Measurements from ENCODE around the gene TIMP2. TPM values are rescaled to one million over a fixed set of nuclear protein-coding genes. Genes with fewer than 3 reads are reported as not detected.
"Not testable (repeated sequence)": the region's sequence is repeated elsewhere in the genome, so short reads cannot be mapped to it uniquely, and the experiment has no call there.

The TIMP2 gene
- 12.3 and 13.9 TPM in 2 replicates for total RNA-seq (2014; rRNA removed; shearing (Covaris generic))

DNA sequence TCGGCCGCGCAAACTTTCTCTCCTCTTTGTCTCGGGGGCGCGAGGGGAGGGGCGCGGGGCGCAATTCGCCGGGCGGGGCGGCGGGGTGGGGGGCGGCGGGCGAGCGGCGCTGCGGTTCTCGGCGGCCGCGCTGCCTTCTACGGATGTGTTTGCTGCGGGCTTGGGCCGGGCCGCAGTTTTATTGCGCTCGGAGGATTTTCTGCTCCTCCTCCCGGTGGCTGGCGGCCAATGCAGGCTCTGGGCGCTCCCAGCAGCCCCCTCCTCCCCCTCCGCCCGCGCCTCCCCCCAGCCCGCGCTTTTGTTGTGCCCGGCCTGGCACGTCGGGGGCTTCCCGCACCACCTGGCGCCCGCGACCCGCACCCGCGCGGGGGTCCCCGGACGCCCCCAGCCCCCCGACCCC lies at the start of gene TIMP2:
Gene TIMP2, minus strand, starts transcription at position 154 of the 400 bp plus-strand sequence. CDS start 299 bp downstream, outside the sequence.
- Histone ChIP-seq H3K4me3 (ENCODE audit: insufficient read depth, low read depth, low read length) (peak within 1 kb of the TSS; percentile 56), H3K36me3 (replicated peaks; ENCODE audit: control insufficient read depth, insufficient read depth, low read length) (no peaks in the 10 kb centered on the region), H3K27me3 (ENCODE audit: control insufficient read depth, insufficient read depth, low read length) (peaks cover 2% of the 10 kb centered on the region)
- peak; percentile 99 for DNase-seq

DNA sequence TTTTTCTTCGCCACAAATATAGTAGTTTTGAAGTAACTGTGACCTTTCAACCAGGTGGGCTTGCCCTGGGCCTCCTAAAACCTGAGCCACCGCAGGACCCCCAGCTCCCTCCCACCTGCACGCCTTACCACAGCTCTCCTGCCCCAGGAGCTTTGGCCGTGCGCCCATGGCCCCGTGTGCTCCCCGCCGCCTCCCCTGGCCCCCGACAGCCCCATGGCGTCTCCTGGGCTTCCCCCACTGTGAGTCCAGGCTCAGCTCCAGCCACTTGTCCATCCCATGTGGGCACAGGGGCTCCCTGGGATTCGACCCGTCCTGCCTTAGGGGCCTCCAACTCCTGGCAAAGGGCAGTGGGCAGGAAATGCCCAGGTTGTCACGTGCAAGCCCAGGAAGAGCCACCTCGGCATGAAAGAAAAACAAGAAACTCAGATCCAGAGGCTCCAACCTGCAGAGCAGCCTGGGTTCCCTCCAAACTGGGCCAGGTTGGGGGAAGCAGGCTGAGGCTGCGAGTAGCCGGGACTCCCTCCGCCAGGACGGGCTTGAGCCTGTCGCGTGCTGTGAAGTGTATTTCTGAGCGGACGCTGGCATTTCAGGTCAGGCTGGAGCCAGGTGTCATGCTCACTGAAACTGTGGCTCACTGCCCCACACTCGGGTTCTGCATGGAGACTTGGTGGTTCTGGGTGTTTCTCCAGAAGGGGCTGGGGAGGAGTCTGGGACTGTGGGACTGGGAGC lies 48.8 kb upstream of the TIMP2 start:
- H3K36me3 ChIP-seq (replicated peaks; ENCODE audit: control insufficient read depth, insufficient read depth, low read length), result no peaks in the 10 kb centered on the region
- H3K27me3 ChIP-seq (ENCODE audit: control insufficient read depth, insufficient read depth, low read length), result no peaks in the 10 kb centered on the region
- DNase-seq, result peak; percentile 60
- no peak overlapping the region for H3K4me3 ChIP-seq (ENCODE audit: insufficient read depth, low read depth, low read length)

- Histone ChIP-seq H3K4me3 (ENCODE audit: insufficient read depth, low read depth, low read length) (no peak overlapping the region), H3K36me3 (replicated peaks; ENCODE audit: control insufficient read depth, insufficient read depth, low read length) (no peaks in the 10 kb centered on the region), H3K27me3 (ENCODE audit: control insufficient read depth, insufficient read depth, low read length) (no peaks in the 10 kb centered on the region)
- peak; percentile 88 for DNase-seq
Observed at GRCh38 chr17:78973196-78973595, 48.0 kb upstream of the TIMP2 start.

DNA sequence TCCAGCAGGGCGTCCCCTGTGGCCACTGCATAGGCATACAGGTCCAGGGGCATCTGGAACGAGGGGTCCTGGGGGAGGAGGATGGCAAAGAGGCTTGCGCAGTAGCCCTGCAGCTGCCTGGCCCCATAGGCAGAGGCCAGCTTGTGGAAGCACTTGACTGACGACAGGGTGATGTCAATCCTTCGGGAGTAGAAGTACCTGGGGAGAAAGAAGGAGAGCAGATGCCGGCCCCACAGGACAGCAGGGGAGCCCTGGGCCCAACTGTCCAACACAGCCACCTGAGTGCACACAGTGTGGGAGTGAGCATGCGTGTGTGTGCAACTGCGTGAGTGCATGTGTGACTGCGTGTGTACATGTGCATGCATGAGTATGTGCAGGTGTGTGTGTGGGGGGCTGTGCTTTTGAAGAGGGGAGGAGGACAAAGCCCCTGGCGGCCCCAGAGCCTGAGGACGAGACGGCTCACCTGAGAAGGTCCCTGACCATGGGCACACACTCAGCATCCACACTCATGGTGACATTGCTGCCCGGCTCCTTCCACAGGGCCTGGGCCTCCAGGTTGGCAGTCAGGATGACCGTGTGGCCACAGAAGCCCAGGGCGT lies 47.4 kb upstream of the TIMP2 start:
- no peaks in the 10 kb centered on the region for H3K36me3 ChIP-seq (replicated peaks; ENCODE audit: control insufficient read depth, insufficient read depth, low read length)
- DNase-seq, result peak; percentile 59
- no peak overlapping the region for H3K4me3 ChIP-seq (ENCODE audit: insufficient read depth, low read depth, low read length)
- H3K27me3 ChIP-seq (ENCODE audit: control insufficient read depth, insufficient read depth, low read length), result no peaks in the 10 kb centered on the region

DNA sequence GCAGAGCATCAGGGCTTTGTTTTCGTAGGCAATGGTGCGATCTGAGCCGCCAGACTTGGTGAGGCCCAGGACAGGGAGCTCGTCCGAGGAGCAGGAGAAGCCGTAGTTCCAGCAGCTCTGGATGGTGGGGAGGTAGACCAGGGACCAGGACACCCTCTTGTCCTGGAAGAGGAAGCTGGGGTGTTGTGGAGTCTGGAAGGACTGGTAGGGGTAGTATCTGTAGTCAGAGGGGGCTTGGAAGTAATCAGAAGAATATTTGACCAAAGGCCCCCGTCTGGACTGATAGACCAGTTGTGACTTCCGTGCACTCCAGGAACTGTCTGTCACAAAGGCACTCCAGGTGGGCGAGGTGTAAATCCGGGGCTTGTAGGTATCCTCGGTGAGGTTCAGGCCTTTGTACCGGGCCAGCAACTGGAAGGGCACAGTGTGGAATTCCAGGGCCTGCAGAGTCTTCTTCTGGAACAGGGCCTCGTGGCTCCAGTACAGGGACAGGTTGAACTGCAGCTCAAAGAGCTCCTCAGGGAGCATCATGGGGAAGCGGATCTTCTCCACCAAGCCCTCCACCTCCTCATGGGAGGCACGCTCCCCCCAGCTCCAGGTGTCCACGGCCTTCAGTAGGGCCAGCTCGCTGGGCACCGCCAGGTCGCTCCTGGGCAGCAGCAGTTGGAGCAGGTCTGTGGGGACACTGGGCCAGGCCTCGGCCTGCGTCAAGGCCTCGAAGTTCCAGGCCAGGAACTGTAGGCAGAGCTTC lies 46.7 kb upstream of the TIMP2 start:
- H3K4me3 ChIP-seq (ENCODE audit: insufficient read depth, low read depth, low read length), result no peak overlapping the region
- peak; percentile 36 for DNase-seq

GRCh38 chr17:78970834-78971755 lies 45.9 kb upstream of the TIMP2 start:
- H3K4me3 ChIP-seq (ENCODE audit: insufficient read depth, low read depth, low read length), result no peak overlapping the region
- H3K36me3 ChIP-seq (replicated peaks; ENCODE audit: control insufficient read depth, insufficient read depth, low read length), result no peaks in the 10 kb centered on the region
- H3K27me3 ChIP-seq (ENCODE audit: control insufficient read depth, insufficient read depth, low read length), result no peaks in the 10 kb centered on the region
- peak; percentile 93 for DNase-seq

More for the DNA sequence above, 46.7 kb upstream of the TIMP2 start:
- Histone ChIP-seq H3K27me3 (ENCODE audit: control insufficient read depth, insufficient read depth, low read length) (no peaks in the 10 kb centered on the region), H3K36me3 (replicated peaks; ENCODE audit: control insufficient read depth, insufficient read depth, low read length) (no peaks in the 10 kb centered on the region)

GRCh38 chr17:78969865-78970264 lies 44.7 kb upstream of the TIMP2 start:
- Histone ChIP-seq H3K36me3 (replicated peaks; ENCODE audit: control insufficient read depth, insufficient read depth, low read length) (no peaks in the 10 kb centered on the region), H3K4me3 (ENCODE audit: insufficient read depth, low read depth, low read length) (no peak overlapping the region), H3K27me3 (ENCODE audit: control insufficient read depth, insufficient read depth, low read length) (no peaks in the 10 kb centered on the region)
- DNase-seq, result peak; percentile 25

GRCh38 chr17:78967782-78968362 lies 42.7 kb upstream of the TIMP2 start:
- Histone ChIP-seq H3K36me3 (replicated peaks; ENCODE audit: control insufficient read depth, insufficient read depth, low read length) (no peaks in the 10 kb centered on the region), H3K27me3 (ENCODE audit: control insufficient read depth, insufficient read depth, low read length) (no peaks in the 10 kb centered on the region), H3K4me3 (ENCODE audit: insufficient read depth, low read depth, low read length) (no peak overlapping the region)
- no peak for DNase-seq

DNA sequence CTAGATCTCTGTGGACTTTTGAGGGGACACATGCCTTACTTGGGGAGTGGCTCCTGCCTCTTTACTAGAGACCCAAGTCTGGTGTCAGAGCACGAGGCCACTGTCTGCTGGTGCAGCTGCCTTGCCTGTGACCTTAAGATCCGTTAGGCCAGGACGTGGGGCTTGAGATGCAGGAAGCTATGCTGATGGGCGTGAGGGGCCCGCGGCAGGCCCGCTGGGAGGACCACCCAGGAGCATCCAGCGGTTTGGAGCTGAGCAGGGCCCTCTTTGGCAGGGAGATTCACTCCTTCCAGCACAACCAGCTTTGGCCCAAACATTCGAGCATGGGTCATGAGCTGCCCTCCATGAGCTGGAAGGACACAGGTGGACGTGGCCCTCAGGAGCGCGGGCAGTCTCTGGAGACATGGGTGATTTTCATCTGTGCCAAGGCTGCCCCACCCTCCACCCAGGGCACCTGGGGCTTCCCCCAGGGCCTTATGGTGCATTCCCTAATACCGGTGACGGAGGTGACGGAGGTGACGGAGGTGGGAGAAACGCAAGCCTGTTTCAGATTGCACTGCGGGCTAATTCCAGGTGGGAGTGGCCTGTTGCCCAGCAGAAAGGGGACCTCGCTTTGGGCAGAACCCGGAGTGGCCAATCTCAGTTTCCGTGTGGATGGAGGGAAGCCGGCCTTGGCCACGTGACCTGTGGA lies 41.9 kb upstream of the TIMP2 start:
- Histone ChIP-seq H3K4me3 (ENCODE audit: insufficient read depth, low read depth, low read length) (no peak overlapping the region), H3K36me3 (replicated peaks; ENCODE audit: control insufficient read depth, insufficient read depth, low read length) (no peaks in the 10 kb centered on the region), H3K27me3 (ENCODE audit: control insufficient read depth, insufficient read depth, low read length) (no peaks in the 10 kb centered on the region)
- DNase-seq, result peak; percentile 33

- DNase-seq, result peak; percentile 22
- Histone ChIP-seq H3K36me3 (replicated peaks; ENCODE audit: control insufficient read depth, insufficient read depth, low read length) (no peaks in the 10 kb centered on the region), H3K4me3 (ENCODE audit: insufficient read depth, low read depth, low read length) (no peak overlapping the region), H3K27me3 (ENCODE audit: control insufficient read depth, insufficient read depth, low read length) (no peaks in the 10 kb centered on the region)
Observed at GRCh38 chr17:78966123-78966813, 41.1 kb upstream of the TIMP2 start.

DNA sequence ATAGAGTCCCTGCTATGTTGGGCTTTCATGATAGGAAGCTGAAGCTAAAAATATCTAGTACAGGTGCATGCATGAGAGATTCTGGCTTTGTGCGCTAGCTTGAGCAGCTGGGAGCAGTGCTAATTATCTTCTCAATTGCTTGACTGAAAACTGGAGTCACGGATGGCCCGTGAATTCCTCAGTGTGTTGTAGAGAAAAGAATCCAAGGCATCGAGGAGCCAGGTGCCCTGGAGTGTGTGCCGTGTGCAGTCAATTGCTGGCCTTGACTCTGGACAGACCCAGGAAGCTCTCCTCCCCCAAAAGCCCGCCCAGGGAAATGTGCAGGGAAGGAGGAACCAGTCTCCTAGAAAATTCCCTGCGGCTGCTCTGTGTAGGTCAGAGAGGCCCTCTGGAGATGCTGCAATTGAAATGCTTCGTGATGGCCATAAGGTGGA lies 40.3 kb upstream of the TIMP2 start:
- no peak overlapping the region for H3K4me3 ChIP-seq (ENCODE audit: insufficient read depth, low read depth, low read length)
- H3K27me3 ChIP-seq (ENCODE audit: control insufficient read depth, insufficient read depth, low read length), result no peaks in the 10 kb centered on the region
- DNase-seq, result no peak
- H3K36me3 ChIP-seq (replicated peaks; ENCODE audit: control insufficient read depth, insufficient read depth, low read length), result no peaks in the 10 kb centered on the region

DNA sequence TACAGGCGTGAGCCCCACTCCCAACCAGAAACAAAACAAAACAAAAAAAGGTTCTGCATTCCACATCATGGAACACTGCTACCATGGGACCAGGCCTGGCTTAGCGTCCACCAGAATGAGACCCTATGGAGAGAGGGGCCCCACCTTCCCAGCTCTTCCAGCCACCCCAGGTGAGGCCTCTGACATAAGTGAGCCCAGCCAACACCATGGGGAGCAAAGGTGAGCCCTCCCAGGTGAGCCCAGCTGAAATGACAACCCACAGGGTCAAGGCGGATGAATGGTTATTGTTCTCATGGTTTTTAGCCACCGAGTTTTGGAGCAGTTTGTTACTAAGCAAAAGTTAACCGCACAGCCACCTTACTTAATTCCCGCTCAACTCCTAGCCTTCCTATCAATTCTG lies 38.2 kb upstream of the TIMP2 start:
- H3K4me3 ChIP-seq (ENCODE audit: insufficient read depth, low read depth, low read length), result no peak overlapping the region
- no peaks in the 10 kb centered on the region for H3K27me3 ChIP-seq (ENCODE audit: control insufficient read depth, insufficient read depth, low read length)
- no peaks in the 10 kb centered on the region for H3K36me3 ChIP-seq (replicated peaks; ENCODE audit: control insufficient read depth, insufficient read depth, low read length)
- no peak for DNase-seq

DNA sequence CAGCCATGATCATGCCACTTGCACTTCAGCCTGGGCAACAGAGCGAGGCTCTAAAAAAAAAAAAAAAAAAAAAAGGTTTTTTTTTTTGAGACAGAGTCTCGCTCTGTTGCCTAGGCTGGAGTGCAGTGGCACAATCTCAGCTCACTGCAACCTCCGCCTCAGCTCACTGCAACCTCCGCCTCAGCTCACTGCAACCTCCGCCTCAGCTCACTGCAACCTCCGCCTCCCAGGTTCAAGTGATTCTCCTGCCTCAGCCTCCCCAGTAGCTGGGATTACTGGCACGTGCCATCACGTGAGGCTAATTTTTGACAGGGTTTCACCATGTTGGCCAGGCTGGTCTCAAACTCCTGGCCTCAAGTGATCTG lies 37.8 kb upstream of the TIMP2 start:
- DNase-seq, result not testable (repeated sequence)

More for the DNA sequence above, 37.8 kb upstream of the TIMP2 start:
- H3K27me3 ChIP-seq (ENCODE audit: control insufficient read depth, insufficient read depth, low read length); H3K36me3 ChIP-seq (replicated peaks; ENCODE audit: control insufficient read depth, insufficient read depth, low read length); H3K4me3 ChIP-seq (ENCODE audit: insufficient read depth, low read depth, low read length): not testable (repeated sequence)
